Trophoblast cell (in vitro differentiated cells and primary cell): ENCODE measurements around the gene EIF4G3.
"Not testable (repeated sequence)": the region's sequence is repeated elsewhere in the genome, so short reads cannot be mapped to it uniquely, and the experiment has no call there.

Experiments
- DNase-seq, 2 donors: peaks; one replicate each; pipeline ENCODE4 v3.0.0-alpha.2; 2016
- H2AFZ ChIP-seq: 2 replicates; pipeline ENCODE4 v1.6.1; 2013; ENCODE audit warnings: low read length, moderate library complexity, mild to moderate bottlenecking; ENCODE audit not compliant: insufficient read depth, poor library complexity
- H2AK5ac ChIP-seq: 2 replicates; pipeline ENCODE4 v1.6.1; 2013; ENCODE audit warnings: mild to moderate bottlenecking, low read length
- H2BK120ac ChIP-seq: 2 replicates; pipeline ENCODE4 v1.6.1; 2013; ENCODE audit warnings: low read length, mild to moderate bottlenecking, moderate library complexity; ENCODE audit not compliant: insufficient read depth, poor library complexity
- H2BK12ac ChIP-seq: 2 replicates; pipeline ENCODE4 v1.6.1; 2013; ENCODE audit warnings: mild to moderate bottlenecking, low read length, moderate library complexity
- H2BK5ac ChIP-seq: 2 replicates; pipeline ENCODE4 v1.6.1; 2013; ENCODE audit warnings: low read length, low read depth, moderate library complexity, mild to moderate bottlenecking; ENCODE audit not compliant: poor library complexity
- H3K14ac ChIP-seq: 2 replicates; pipeline ENCODE4 v1.6.1; 2013; ENCODE audit warnings: mild to moderate bottlenecking, low read length
- H3K18ac ChIP-seq: 2 replicates; pipeline ENCODE4 v1.6.1; 2013; ENCODE audit warnings: mild to moderate bottlenecking, low read length
- H3K23ac ChIP-seq: 2 replicates; pipeline ENCODE4 v1.6.1; 2013; ENCODE audit warnings: low read length
- H3K27ac ChIP-seq: 2 replicates; pipeline ENCODE4 v1.5.1; 2013; ENCODE audit warnings: low read depth, mild to moderate bottlenecking, inconsistent platforms, low read length, moderate library complexity
- H3K27me3 ChIP-seq: 2 replicates; pipeline ENCODE4 v1.6.1; 2013; ENCODE audit warnings: inconsistent platforms, mild to moderate bottlenecking, low read length, moderate library complexity; ENCODE audit not compliant: insufficient read depth
- H3K36me3 ChIP-seq, 2 experiments: 1 replicate in 1 of 2; 2 replicates in 1 of 2; pipeline ENCODE4 v1.6.1; 2013; ENCODE audit warnings: low read length in 2 of 2, mild to moderate bottlenecking in 2 of 2, moderate library complexity in 1 of 2; ENCODE audit not compliant: insufficient read depth in 2 of 2, control insufficient read depth in 1 of 2
- H3K4ac ChIP-seq: 2 replicates; pipeline ENCODE4 v1.6.1; 2013; ENCODE audit warnings: low read depth, mild to moderate bottlenecking, low read length, moderate library complexity
- H3K4me1 ChIP-seq, 2 experiments: 1 replicate in 1 of 2; 2 replicates in 1 of 2; pipeline ENCODE4 v1.6.1; 2013; ENCODE audit warnings: low read length in 2 of 2, mild to moderate bottlenecking in 2 of 2, moderate library complexity in 1 of 2; ENCODE audit not compliant: insufficient read depth in 2 of 2, control insufficient read depth in 1 of 2
- H3K4me2 ChIP-seq: 2 replicates; pipeline ENCODE4 v1.6.1; 2013; ENCODE audit warnings: inconsistent platforms, mild to moderate bottlenecking, low read length, moderate library complexity
- H3K4me3 ChIP-seq: 2 replicates; pipeline ENCODE4 v1.5.1; 2013; ENCODE audit warnings: mild to moderate bottlenecking, low read depth, low read length, inconsistent platforms
- H3K79me1 ChIP-seq: one replicate; pipeline ENCODE4 v1.6.1; 2013; ENCODE audit warnings: low read length
- H3K79me2 ChIP-seq: 2 replicates; pipeline ENCODE4 v1.6.1; 2013; ENCODE audit warnings: low read length, mild to moderate bottlenecking; ENCODE audit not compliant: control insufficient read depth, insufficient read depth, poor library complexity
- H3K9ac ChIP-seq: 2 replicates; pipeline ENCODE4 v1.6.1; 2013; ENCODE audit warnings: mild to moderate bottlenecking, low read length
- H3K9me3 ChIP-seq: 2 replicates; pipeline ENCODE4 v1.6.1; 2013; ENCODE audit warnings: low read depth, mild to moderate bottlenecking, control low read depth, inconsistent platforms, low read length; ENCODE audit not compliant: insufficient read depth
- H4K12ac ChIP-seq: 2 replicates; pipeline ENCODE4 v1.6.1; 2013; ENCODE audit warnings: low read depth, mild to moderate bottlenecking, low read length, moderate library complexity
- H4K8ac ChIP-seq: 2 replicates; pipeline ENCODE4 v1.6.1; 2013; ENCODE audit warnings: low read depth, mild to moderate bottlenecking, low read length, moderate library complexity
- H4K91ac ChIP-seq: one replicate; pipeline ENCODE4 v1.6.1; 2013; ENCODE audit warnings: low read depth, mild to moderate bottlenecking, low read length, moderate library complexity
- WGBS: extraction: QIAGEN DNeasy Blood & Tissue Kit; methylation state at CpG from one replicate; pipeline ENCODE4 v1.1.7; 2013; ENCODE audit warnings: missing lambda C conversion rate; ENCODE audit not compliant: insufficient read length, insufficient coverage; ENCODE audit errors: extremely low coverage; 5-methylcytosine and 5-hydroxymethylcytosine counted together

The EIF4G3 gene

DNA sequence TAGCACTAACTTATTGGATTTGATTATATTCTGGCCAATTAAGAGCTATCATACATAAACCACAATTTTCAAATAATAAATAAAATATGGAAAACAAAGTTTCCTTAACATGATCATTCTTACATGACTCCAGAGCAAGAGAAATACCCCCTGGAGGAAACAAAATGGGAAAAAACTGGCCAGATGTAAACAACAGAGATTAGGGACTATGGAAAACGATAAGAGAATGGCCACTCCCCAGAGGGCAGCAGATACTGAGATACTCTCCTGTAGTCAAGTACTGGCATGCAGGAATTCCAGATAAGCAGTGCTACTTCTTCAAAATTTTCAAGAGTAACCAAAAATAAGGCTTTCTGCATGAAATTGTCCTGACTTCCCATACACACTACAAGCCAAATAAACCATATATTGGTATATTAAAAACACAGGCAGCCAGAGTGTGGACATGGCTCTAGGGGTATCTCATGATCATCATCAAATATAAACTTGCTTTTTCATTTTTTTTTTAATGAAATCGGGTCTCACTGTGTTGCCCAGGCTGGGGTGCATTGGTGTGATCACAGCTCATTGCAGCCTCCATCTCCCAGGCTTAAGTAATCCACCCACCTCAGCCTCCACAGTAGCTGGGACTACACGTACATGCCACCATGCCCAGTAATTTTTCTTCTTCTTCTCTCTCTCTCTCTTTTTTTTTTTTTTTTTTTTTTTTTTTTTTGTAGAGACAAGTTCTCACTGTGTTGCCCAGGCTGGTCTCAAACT is 118.5 kb downstream of the EIF4G3 start:
- H2BK5ac ChIP-seq: peak overlapping the region; percentile 49
- no peaks in the 10 kb centered on the region for H3K27me3 ChIP-seq
- H3K14ac ChIP-seq: no peak overlapping the region
- WGBS: no CpG with 5 or more reads among the region's 3 CpGs
- H3K9me3 ChIP-seq: no peaks in the 10 kb centered on the region
- H3K36me3 ChIP-seq: no peaks in the 10 kb centered on the region
- H2BK12ac ChIP-seq: no peak overlapping the region
- H3K4me2 ChIP-seq: no peak overlapping the region
- no peak overlapping the region for H3K9ac ChIP-seq
- H3K23ac ChIP-seq: no peak overlapping the region
- H3K18ac ChIP-seq: no peak overlapping the region
- H4K8ac ChIP-seq: no peak overlapping the region
- no peak overlapping the region for H4K91ac ChIP-seq
- no peak overlapping the region for H4K12ac ChIP-seq
- H3K4me3 ChIP-seq: no peak overlapping the region
- peak in 1 of 2 donors; percentile 52 for DNase-seq
- H3K79me2 ChIP-seq: no peaks in the 10 kb centered on the region
- no peak overlapping the region for H2AFZ ChIP-seq
- H2AK5ac ChIP-seq: no peak overlapping the region
- H3K4me1 ChIP-seq: no peaks in the 10 kb centered on the region
- H3K27ac ChIP-seq: no peak overlapping the region
- no peak overlapping the region for H3K4ac ChIP-seq
- no peaks in the 10 kb centered on the region for H3K79me1 ChIP-seq
- H2BK120ac ChIP-seq: no peak overlapping the region

GRCh38 chr1:21053189-21053928 is 123.3 kb downstream of the EIF4G3 start:
- H3K4me3 ChIP-seq, H3K4me2 ChIP-seq, H2AFZ ChIP-seq, H4K12ac ChIP-seq, H2BK5ac ChIP-seq, H3K27ac ChIP-seq, H3K14ac ChIP-seq, H3K9ac ChIP-seq, H3K79me1 ChIP-seq, H4K8ac ChIP-seq, H4K91ac ChIP-seq, DNase-seq, H3K36me3 ChIP-seq, H2AK5ac ChIP-seq, H2BK12ac ChIP-seq, H3K4ac ChIP-seq, H3K18ac ChIP-seq, H3K23ac ChIP-seq, H3K4me1 ChIP-seq, H3K9me3 ChIP-seq, H3K27me3 ChIP-seq, H3K79me2 ChIP-seq, H2BK120ac ChIP-seq: not testable (repeated sequence)
- no CpG with 5 or more reads among the region's 59 CpGs for WGBS

DNA sequence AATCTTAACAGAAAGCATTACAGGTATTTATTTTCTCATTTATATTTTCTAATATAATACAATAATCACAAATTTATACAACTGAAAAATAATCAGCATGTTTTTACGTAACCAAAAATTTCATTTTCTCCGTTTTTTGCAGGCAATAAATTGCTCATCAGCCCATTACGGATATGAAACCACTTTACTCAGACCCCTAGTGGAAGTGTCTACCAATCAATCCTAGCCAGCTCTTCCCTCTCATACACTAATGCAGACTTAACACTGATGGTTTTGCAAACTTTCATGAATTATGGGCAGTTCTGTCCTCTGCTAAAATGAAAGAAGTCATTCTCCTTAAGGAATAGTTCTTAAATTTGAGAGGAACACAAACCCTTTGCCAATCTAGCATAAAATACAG is 124.7 kb downstream of the EIF4G3 start:
- Histone ChIP-seq H4K8ac (no peak overlapping the region), H3K79me2 (no peaks in the 10 kb centered on the region), H3K79me1 (no peaks in the 10 kb centered on the region), H2AK5ac (no peak overlapping the region), H2BK5ac (no peak overlapping the region), H4K91ac (no peak overlapping the region), H3K4me2 (no peak overlapping the region), H4K12ac (no peak overlapping the region), H2BK120ac (no peak overlapping the region), H3K4me1 (no peaks in the 10 kb centered on the region), H3K27ac (no peak overlapping the region), H3K4me3 (no peak overlapping the region), H3K27me3 (no peaks in the 10 kb centered on the region), H3K9ac (no peak overlapping the region), H3K4ac (no peak overlapping the region), H3K23ac (no peak overlapping the region), H2BK12ac (no peak overlapping the region), H3K9me3 (no peaks in the 10 kb centered on the region), H3K14ac (no peak overlapping the region), H3K36me3 (peaks cover 2% of the 10 kb centered on the region in 2 experiments), H2AFZ (no peak overlapping the region), H3K18ac (no peak overlapping the region)
- no peak for DNase-seq
- WGBS: no CpG with 5 or more reads among the region's 3 CpGs

GRCh38 chr1:21051177-21051825 is 125.4 kb downstream of the EIF4G3 start:
- Histone ChIP-seq H3K23ac (no peak overlapping the region), H2AK5ac (no peak overlapping the region), H3K18ac (no peak overlapping the region), H3K9me3 (no peaks in the 10 kb centered on the region), H3K14ac (no peak overlapping the region), H2BK120ac (no peak overlapping the region), H3K79me1 (no peaks in the 10 kb centered on the region), H3K4me2 (no peak overlapping the region), H3K9ac (no peak overlapping the region), H3K4me1 (no peaks in the 10 kb centered on the region), H3K27me3 (no peaks in the 10 kb centered on the region), H3K4ac (no peak overlapping the region), H4K8ac (no peak overlapping the region), H4K12ac (no peak overlapping the region), H3K79me2 (no peaks in the 10 kb centered on the region), H3K27ac (no peak overlapping the region), H2BK12ac (no peak overlapping the region), H3K4me3 (no peak overlapping the region), H2BK5ac (no peak overlapping the region), H2AFZ (no peak overlapping the region), H3K36me3 (peaks cover 2% of the 10 kb centered on the region in 2 experiments), H4K91ac (no peak overlapping the region)
- DNase-seq: no peak
- no CpG with 5 or more reads among the region's 2 CpGs for WGBS
